IPS DF 4.7 (cell line): ENCODE results near the gene NFATC2.

Experiments used
- DNase-seq: peaks from one replicate; pipeline ENCODE4 v3.0.0-alpha.2; 2013; ENCODE audit warnings: low spot score; ENCODE audit errors: extremely low read depth

NFATC2 gene

DNA sequence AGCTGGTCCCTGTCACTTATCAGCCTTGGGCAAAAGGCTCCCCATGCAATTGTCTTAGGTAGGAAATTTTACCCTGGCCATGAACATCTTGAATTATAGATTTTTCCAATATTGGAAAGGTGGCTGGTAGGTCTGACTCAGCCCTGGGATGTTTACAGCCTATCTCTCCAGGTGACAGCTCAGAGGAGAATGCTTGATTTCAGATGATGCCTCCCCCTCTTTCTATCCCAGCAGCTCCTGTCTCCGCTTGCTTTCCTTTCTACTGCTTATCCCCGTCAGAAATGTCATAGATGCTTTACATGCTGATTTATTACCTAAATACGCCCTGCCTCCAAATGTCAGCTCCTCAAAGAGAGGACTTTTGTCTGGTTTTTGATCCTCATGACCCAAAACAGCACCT, 109.6 kb downstream of the NFATC2 start:
- DNase-seq: no peak

DNA sequence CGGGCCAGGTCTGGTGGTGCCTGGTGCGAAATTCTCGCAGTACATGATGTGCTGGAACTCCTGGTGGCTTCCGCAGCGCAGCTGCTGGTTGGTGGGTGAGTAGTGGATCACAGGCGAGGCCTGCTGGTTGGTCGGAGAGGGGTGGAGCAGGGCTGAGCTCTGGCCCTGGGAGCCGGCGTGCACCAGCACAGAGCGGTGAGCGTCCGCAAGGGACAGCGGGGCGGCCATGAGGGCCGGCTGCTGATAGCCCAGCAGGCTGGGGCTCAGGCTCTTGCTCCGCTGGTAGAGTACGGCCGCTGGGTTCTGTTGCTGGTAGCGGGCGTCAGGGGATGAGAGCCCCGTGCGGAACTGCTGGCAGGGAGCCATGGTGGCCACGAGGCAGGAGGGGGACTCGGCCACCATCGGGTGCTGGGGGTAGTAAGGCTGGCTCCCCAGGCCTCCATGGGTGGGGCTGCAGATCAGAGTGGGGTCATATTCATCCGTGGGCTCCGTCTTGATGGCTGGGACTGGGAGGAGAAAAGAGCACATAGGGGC, 110.2 kb downstream of the NFATC2 start:
- no peak for DNase-seq

DNA sequence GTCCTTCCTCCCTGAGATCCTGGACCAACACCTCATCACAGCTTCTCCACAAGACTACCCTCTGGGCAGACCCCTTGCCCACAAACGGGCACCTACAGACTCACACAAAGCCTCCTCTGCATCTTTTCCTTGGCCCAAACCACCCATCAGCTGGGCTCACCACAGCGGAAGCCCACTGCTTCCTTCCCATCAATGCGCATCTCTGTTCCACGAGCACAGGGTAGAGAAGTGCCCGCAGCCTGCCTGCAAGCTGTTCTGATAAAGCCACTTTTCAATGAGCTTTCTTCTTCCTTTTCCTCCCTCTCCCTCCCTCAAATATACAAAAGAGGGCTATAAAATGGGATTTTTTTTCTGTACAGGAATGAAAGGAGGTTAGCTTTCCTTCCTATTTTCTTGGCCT, 111.2 kb downstream of the NFATC2 start:
- DNase-seq: no peak

DNA sequence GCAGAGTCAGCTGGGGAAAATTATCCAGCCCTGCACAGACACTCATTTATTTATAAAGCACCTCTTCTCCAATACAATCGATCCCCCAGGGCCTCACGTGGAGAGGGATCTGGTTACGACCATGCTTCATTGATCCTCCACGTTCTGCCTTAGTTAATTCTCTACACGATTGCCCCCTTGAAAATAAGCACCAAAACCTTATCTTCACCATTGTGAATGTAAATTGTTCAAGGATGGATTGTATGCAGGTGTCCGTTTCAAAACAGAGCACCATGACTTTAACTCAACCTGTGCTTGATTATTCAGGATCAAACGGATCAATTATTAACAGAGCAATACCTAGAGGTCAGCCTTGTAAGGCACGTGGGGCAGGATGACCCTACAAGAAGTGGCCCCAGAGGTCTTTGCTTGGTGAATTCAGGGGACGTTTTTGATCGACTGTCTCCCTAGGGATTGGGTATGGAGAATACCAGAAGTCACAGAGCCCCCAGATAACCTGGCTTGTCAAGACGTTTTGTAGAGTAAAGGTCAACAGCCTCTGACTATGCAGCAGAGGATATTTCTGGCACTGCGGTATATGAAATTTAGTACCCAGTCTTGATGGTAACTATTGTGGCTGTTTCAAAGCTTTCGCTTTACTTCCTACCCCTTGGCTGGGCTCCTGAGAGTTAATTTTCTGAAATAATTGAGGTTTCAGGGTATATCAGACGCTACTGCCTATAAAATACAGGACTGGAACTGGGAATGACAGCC, 112.1 kb downstream of the NFATC2 start:
- DNase-seq: no peak

DNA sequence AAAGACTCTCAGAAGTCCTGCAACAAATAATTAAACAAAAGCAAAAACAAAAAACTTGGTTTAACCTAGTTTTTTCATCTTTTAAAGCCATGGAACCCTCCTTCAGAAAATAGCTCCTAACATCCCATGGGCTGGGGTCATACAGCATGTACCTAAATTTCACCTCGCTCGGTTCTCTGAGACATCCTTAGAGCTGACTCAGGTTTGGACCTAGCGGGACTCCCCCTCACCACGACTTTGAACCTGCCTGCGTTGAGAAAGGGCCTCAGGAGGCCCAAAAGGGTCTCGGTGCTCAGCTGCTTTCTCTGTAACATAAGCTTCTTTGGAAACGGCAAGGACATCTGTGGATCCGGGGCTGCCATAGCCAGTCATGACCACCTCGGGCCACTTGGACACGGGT, 112.8 kb downstream of the NFATC2 start:
- DNase-seq: no peak

DNA sequence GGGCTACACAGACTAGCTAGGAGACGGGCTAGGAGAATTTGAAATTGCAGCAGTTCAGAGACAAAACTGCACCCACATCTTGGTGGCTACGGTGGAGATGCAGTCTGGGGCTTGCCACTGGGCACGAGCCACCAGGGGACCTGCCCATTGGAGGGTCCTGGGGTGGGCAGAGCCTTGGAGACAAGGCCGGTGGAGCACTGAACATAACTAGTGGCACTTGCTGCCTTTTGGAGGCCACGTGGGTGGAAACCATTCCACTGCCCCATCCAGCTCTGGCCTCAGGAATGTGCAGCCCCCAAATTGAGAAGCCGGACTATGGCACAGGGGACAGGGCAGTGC, 113.4 kb downstream of the NFATC2 start:
- DNase-seq: no peak

DNA sequence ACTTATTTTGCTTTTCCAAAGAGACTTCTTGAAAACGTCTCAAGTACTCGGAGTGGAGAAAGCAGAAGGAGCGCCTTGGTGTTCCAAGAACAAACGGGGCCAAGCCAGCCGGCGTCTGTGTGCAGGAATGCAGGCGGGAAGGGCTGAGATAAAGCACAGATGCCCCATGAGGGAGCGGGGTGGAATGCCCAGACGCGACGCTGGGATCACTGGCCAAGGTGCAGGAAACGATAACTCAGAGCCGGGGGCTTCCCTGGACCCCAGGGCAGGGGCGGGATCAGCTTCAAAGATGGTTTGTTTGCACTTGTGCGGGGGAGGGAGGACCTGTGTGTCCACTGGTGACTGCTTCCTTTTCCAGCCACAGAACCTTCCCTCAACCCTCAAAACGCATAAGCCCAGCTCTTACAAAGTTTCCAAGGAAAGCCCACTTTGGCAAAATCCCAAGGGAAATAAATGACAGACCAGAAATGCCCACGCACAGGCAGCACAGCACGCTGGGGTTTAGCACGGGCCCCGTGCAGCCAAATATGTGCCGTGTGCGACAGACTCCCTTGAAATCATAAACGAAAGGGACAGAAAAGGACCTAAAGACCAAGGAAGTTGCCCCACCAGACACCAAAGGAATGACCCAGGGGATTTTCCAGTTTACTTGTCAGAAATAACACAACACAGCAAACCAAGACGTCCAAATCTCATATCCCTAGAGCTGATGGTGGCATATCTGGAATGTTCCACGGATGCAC, 113.9 kb downstream of the NFATC2 start:
- DNase-seq: no peak

DNA sequence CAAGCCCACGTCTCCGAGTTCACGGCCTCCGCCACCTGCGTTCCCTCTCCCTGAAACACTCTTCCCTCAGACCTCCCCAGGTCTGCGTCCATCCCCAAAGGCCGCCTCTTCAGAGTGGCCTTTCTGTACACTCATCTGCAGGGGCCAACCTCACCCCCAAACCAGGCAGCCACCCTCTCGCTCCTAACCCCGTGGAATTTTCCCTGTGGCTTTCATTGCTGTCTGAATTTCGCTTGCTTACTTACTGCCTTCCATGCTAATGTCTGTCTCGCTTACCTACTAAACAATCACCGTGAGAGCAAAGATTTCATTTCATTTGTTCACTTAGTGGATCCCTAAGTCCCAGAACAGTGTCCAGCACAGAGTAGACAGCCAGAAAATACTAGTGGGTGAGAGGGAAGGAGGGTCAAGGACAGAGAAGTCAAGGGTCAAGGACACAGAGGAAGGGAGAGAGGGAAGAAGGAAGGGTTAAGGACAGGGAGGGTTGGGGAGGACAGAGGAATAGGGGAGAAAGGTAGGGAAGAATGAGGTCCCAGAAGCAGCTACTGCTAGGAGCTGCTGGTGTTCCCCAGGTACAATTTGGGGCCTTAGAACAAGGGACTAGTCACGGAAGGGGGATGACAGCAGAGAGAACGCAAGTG, 114.7 kb downstream of the NFATC2 start:
- no peak for DNase-seq

DNA sequence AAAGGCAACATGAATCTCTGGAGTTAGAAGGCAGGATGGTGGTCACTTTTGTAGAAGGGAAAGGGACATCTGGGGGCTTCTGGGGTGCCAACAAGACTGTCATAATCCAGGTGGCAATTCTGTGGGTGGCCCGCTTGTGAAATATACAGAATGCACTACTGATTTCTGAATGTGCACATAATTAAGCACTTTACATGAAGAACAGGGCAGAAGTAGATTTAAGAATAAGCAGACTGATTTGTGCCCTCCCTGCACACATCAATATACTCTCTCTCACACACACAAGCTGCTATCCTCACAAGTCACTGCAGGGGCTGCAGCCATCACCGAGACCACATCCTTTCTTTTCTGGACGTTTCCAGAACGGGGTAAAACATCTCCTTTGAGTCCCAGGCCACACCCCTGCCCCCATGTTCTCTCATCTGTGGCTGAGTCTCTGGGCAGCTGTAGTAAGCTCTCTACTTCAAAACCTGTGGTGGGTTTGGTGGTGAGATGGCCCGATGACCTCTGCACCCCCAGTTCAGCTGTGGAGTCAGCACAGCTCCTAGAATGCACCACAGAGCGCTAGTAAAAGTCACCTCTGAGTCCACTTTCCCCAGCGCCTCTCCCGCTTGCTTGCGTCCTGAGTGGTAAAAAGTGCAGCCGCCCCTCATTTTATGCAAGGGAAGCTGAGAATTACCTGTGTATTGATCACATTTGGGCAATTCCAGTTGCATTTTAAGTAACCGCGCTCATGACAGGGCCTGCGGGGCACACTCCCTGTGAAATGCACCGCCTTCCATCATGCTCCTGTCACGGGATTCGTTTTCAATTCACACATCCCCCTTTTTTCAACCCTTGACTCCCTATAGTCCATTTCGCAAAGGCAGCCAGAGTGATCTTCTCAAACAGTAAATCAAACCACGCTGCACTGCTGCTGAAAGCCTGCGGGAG, 115.5 kb downstream of the NFATC2 start:
- DNase-seq: no peak

DNA sequence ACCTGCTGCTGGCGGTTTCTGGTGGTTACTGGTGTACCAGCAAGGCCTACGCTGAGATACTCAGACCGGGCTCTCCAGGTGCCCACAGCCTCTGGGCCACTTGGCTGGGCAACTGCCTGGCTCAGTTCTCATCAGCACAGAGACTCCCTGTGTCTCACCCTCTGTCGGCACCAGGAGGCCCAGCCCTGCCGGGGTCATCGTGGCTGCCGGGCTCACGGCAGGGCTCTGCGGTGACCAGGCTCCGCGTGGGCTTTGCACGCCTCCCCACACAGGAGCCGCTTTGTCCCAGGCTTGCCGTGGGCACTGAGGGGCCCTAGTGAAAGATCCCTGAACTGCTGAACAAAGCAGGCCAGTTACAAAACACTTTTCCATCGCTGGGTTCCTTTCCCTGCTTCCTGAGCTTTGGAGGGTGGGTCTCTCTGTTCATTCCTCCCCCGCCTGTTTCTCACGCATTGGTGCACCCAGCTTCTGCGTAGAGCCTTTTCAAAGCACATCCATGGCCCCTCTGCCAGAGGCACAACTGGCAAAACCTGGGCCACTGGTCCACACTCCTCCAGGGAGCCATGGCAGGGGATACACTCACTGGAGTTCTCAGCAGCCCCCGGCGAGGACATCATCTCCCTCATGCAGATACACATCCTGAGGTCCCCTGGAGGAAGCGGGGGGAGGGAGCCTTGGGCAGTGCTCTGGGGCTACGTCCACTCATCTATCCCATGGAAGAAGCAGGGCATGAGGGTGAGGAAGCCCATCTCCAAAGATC, 117.0 kb downstream of the NFATC2 start:
- DNase-seq: no peak

DNA sequence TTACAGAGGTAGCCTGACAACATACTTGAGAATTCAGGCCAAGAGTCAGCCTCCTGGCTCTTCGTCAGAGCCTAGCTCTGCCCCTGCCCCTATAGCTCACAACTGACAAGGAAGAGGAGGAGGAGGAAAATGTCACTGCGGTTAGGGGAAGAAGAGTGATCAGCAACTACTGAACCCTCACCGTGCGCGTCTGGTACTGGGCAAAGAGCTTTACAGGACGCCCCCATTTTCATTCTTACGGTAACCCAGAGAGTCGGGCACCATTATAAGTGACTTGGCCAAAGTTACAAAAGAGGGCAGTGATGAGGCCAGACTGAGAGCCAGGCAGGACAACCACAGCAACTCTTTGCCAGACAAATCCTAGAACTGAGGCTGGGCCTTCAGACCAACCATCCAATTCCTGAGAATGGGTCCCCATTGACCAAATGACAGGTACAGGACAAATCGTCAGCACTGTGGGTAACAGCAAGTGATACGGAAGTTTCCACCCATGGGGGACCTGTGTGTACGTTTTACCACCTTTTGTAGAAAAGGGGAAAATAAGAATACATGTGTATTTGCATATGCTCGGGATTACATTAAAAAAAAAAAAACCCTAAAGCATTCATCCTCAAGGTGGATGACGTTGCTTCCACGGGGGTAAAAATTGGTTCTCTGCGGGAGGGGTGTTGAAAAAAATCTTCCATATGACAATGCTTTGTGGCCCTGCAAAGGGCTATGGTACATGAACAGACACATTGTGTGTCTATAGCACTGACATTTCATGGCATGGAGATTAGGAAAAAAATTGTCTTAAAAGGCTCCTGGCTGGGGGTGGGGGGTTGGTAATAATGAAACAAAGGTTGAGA, 118.0 kb downstream of the NFATC2 start:
- no peak for DNase-seq

DNA sequence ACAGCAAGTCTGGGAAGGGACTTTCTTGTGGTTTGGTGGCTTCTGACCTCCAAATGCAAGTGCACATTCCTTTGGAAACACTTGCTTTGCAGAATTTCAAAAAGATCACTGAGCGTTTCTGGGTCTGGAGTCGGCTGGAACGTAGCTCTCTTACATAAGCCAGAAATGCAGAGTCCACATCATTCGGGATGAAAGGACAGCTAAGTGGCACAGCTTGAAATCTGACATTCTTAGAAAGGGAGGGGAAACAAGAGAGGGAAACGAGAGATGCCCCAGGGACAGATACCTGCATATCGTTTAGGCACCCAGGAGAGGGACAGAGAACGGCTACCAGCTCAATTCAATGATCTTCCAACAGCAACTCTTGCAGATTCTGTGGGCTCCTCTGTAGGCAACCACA, 118.7 kb downstream of the NFATC2 start:
- peak; percentile 53 for DNase-seq

DNA sequence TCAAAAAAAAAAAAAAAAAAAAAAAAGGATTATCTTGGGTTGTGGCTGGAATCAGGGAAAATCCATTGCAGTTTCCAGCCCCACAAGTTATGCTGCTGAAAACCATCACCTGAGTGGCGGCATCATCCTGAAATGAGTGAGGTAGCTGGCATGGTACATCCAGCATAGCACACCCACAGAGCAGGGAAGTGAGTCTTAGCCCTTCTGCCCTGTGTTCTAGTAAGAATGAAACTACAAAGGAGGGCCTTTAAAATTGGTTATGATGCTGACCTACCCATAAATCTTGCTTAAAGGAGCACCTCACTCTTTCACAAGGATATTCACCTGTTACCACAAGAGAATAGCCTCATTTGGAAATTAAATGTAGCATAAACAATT, 119.2 kb downstream of the NFATC2 start:
- no peak for DNase-seq

DNA sequence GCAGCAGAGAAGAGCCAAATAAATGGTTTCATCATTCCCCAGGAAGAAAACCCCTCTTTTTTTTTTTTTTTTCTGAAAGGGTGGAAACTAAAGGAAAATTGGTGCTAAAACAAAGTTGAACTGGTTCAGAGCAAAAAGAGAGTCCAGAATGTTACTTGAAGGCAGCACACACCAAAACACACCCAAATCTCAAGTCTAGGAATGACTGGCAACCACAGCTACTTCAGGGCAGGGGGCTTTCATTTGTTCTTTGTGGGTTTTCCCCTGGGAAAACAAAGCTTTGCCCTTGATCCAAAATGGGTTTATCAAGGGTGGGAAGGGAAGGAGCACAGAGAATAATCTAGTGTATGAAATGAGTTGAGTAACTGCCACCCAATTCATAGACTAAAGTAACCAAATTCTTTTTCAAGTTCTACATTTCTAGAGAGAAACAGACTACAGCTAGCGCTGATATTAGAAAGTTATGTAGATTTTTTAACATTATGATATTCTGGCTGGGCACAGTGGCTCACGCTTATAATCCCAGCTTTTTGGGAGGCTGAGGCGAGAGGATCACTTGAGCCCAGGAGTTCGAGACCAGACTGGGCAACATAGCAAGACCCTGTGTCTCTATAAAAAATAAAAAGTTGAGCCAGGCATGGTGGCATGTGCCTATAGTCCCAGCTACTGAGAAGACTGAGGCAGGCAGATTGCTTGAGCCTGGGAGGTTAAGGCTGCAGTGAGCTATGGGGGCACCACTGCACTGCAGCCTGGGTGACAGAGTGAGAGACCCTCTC, 119.8 kb downstream of the NFATC2 start:
- no peak for DNase-seq

DNA sequence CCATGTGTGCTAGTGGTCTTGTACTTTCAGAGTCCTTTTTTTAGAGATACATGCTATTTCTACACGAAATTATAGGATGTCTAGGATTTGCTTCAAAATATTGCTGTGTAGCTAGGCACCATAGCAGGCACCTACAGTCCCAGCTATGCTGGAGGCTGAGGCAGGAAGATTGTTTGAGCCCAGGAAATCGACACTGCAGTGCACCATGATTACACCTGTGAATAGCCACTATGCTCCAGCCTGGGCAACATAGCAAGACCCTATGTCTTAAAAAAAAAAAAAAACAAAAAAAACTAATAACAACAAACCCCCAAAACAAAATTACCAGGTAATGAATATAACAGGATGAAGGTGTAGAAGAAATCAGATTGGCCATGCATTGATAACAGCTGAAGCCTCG, 121.7 kb downstream of the NFATC2 start:
- DNase-seq: no peak

DNA sequence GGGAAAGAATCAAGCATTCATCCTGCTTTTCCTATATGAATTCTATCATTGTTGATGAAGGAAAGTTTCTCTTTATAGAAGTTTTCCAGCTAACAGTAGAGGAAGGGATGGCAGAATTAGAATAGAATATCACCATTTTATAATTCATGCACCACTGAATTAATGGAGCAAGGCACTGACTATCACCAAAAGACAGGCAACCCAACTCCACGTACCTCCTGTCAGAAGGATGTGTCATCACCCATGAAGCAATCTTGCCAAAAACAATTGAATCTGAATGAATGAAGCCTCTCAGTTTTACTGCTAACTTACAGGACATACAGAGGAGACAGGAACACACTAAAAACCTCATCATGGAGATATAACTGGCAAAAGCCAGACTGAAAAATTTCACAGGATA, 122.4 kb downstream of the NFATC2 start:
- DNase-seq: no peak

DNA sequence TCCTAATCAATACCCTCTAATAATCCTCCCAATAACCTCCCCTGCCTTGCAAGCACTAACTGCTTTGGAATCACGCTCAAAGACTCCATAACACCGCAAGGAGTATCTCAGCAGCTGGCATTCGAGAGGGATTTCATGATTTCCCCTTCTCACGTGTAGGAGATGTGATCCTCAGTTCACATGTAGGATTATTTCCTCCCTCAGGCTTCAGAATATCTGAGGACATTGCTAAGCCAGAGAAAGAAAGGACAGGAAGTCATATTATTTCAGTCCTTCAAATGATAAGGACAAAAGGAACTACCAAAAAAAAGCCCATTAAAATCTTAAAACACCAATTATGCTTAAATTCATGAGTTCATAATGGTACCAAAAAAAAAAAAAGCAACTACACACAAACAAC, 122.9 kb downstream of the NFATC2 start:
- DNase-seq: no peak

DNA sequence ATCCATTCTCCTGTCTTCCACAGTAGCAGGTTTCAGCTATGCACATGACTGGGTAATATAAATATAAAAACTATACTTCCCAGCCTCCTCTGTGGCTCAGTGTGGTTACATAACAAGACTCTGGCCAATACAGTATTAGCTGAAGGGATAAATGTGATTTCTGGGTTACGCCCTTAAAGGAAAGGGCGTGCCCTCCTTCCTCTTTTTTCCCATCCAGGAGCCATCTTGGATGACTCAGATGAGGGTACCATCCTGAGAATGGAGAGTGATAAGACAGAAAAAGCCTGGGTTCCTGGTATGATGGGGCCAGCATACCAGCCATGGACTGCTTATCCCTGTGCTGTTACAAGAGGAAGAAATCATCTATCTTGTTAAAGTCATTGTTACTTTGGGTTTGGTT, 123.3 kb downstream of the NFATC2 start:
- no peak for DNase-seq

DNA sequence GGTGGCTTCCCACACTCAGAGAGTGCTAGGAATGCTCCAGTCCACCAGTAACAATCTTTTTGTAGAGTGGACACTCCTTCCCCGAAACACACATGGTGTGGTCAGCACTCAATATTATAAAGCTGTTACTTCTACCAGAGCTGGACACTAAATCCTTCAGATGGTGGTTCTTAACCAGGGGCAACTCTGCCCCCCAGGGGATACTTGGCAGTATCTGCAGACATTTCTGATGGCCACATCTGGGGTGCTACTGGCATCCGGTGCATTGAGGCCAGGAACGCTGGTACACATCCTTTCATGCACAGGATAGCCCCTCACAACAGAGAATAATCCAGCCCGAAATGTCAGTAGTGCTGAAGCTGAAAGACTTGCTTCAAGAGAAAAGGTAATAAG, 124.4 kb downstream of the NFATC2 start:
- DNase-seq: no peak
